Measurements from ENCODE around the gene DUSP3. TPM values are rescaled to one million over a fixed set of nuclear protein-coding genes. Genes with fewer than 3 reads are reported as not detected.

DUSP3 gene
- total RNA-seq, 1 experiment from 2014 or later: 16.9 TPM

- no peak overlapping the region for H3K4ac ChIP-seq (ENCODE audit: low read depth, low read length)
- H4K8ac ChIP-seq (replicated peaks; ENCODE audit: insufficient read length, low read depth, low read length): no peak overlapping the region
- no peak overlapping the region for H2BK20ac ChIP-seq (ENCODE audit: low read depth, low read length, poor library complexity, severe bottlenecking)
- H2AFZ ChIP-seq (ENCODE audit: low read length): no peak overlapping the region
- no peaks in the 10 kb centered on the region; the same call in 1 of the 2 replicates for H3K4me1 ChIP-seq (ENCODE audit: insufficient read depth, low read length)
- WGBS (ENCODE audit: extremely low coverage, insufficient read length, low lambda C conversion rate): no CpG with 5 or more reads among the region's 6 CpGs
- H2BK120ac ChIP-seq (ENCODE audit: low read depth, low read length, poor library complexity, severe bottlenecking): no peak overlapping the region
- H4K5ac ChIP-seq (ENCODE audit: insufficient read length, low read depth, low read length): no peak overlapping the region
- no peak overlapping the region for H2BK12ac ChIP-seq (ENCODE audit: insufficient read length, low read depth, low read length)
- peaks cover 10% of the 10 kb centered on the region for H3K23me2 ChIP-seq (ENCODE audit: insufficient read length, low read depth, low read length, poor library complexity, severe bottlenecking)
- DNase-seq: no peak
- H3K4me2 ChIP-seq (ENCODE audit: insufficient read depth, insufficient read length, low read length): no peak overlapping the region
- no peak overlapping the region for H3K4me3 Mint-ChIP-seq
- H3K9me3 Mint-ChIP-seq: no peaks in the 10 kb centered on the region
- H3K79me1 ChIP-seq (ENCODE audit: insufficient read depth, low read depth, low read length, poor library complexity, severe bottlenecking): no peaks in the 10 kb centered on the region
- H3K36me3 Mint-ChIP-seq (ENCODE audit: insufficient read depth in 1 of 3, low read depth in 3 of 3): no peaks in the 10 kb centered on the region
- no peak overlapping the region for H4K91ac ChIP-seq (ENCODE audit: insufficient read length, low read depth, low read length)
- H3K23ac ChIP-seq (ENCODE audit: insufficient read length, low read depth, low read length): no peak overlapping the region
- H3K14ac ChIP-seq (ENCODE audit: insufficient read depth, low read length): no peak overlapping the region
- TF ChIP-seq, protein P1, sequence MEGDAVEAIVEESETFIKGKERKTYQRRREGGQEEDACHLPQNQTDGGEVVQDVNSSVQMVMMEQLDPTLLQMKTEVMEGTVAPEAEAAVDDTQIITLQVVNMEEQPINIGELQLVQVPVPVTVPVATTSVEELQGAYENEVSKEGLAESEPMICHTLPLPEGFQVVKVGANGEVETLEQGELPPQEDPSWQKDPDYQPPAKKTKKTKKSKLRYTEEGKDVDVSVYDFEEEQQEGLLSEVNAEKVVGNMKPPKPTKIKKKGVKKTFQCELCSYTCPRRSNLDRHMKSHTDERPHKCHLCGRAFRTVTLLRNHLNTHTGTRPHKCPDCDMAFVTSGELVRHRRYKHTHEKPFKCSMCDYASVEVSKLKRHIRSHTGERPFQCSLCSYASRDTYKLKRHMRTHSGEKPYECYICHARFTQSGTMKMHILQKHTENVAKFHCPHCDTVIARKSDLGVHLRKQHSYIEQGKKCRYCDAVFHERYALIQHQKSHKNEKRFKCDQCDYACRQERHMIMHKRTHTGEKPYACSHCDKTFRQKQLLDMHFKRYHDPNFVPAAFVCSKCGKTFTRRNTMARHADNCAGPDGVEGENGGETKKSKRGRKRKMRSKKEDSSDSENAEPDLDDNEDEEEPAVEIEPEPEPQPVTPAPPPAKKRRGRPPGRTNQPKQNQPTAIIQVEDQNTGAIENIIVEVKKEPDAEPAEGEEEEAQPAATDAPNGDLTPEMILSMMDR (conservative IDR thresholded peaks at IDR 0.05): no peak
- peaks cover 14% of the 10 kb centered on the region; the same call in 1 of the 2 replicates for H3K27me3 ChIP-seq (ENCODE audit: insufficient read depth, low read length)
- H3T11ph ChIP-seq (ENCODE audit: low read length): no peak overlapping the region
- no peak overlapping the region for H2AK5ac ChIP-seq (ENCODE audit: insufficient read length, low read length)
- no peak overlapping the region for H3K27ac ChIP-seq (ENCODE audit: insufficient read length, low read depth, low read length)
- H3K18ac ChIP-seq (ENCODE audit: insufficient read length, low read depth, low read length): no peak overlapping the region
- no peak overlapping the region for H3K27ac Mint-ChIP-seq
- peaks cover 42% of the 10 kb centered on the region for H3K27me3 Mint-ChIP-seq (ENCODE audit: low read depth)
- H3K9me3 ChIP-seq (ENCODE audit: control insufficient read depth, low read depth, low read length): no peaks in the 10 kb centered on the region
- H2BK5ac ChIP-seq (ENCODE audit: insufficient read length, low read length): no peak overlapping the region
- no peaks in the 10 kb centered on the region for H4K20me1 ChIP-seq (ENCODE audit: control insufficient read depth, insufficient read depth, insufficient read length)
- no peak overlapping the region for H2BK15ac ChIP-seq (ENCODE audit: low read depth, low read length)
- H3K9ac ChIP-seq (ENCODE audit: extremely low read depth, insufficient read length, low read length): no peak overlapping the region
- H3K4me1 Mint-ChIP-seq: peaks cover 40 to 44% of the 10 kb centered on the region in 2 experiments
- no peaks in the 10 kb centered on the region for H3K79me2 ChIP-seq (ENCODE audit: insufficient read depth, low read length)
- no peak overlapping the region for H3K56ac ChIP-seq (ENCODE audit: insufficient read length, low read depth, low read length)
These were observed 60.9 kb downstream of the DUSP3 start for GRCh38 chr17:43717913-43718312.

Other genes starting within 250 kb of the DUSP3 start
- 74.4 and 78.4 TPM in 2 replicates for gene ETV4, start 232.6 kb downstream of the DUSP3 start, total RNA-seq (2021)
- not detected in 2 replicates for gene MEOX1, start 117.1 kb downstream of the DUSP3 start, total RNA-seq (2021)
- gene SOST, start 20.2 kb downstream of the DUSP3 start, total RNA-seq (2021): not detected in 2 replicates
- not detected in 2 replicates for gene CFAP97D1, start 1.5 kb upstream of the DUSP3 start, total RNA-seq (2021)
- 5.7 and 6.9 TPM in 2 replicates for gene MPP3, start 54.2 kb upstream of the DUSP3 start, total RNA-seq (2021)
- gene CD300LG, start 68.2 kb upstream of the DUSP3 start, total RNA-seq (2021): not detected in 2 replicates
- 16.3 and 17.9 TPM in 2 replicates for gene MPP2, start 128.6 kb upstream of the DUSP3 start, total RNA-seq (2021)
- gene PPY, start 163.5 kb upstream of the DUSP3 start, total RNA-seq (2021): 0.59 TPM in 1 of 2 replicates, not detected in the other
- gene PYY, start 175.0 kb upstream of the DUSP3 start, total RNA-seq (2021): 1.7 and 2.0 TPM in 2 replicates
- gene NAGS, start 225.6 kb upstream of the DUSP3 start, total RNA-seq (2021): 3.7 and 4.1 TPM in 2 replicates
- gene TMEM101, start 236.0 kb upstream of the DUSP3 start, total RNA-seq (2021): 18.6 and 21.1 TPM in 2 replicates